OCI-LY1 (cell line): Measurements from ENCODE around the gene SAMD9.
A peak's percentile ranks its signal among the peaks of the same experiment; 100 is the strongest.

Experiments
- H2AFZ ChIP-seq: fragments of 200-600 bp; sonication (generic), shearing (Covaris generic); 2 replicates; pipeline ENCODE4 v1.6.0; 2014; ENCODE audit warnings: antibody characterized with exemption, mild to moderate bottlenecking, low read length
- H3F3A ChIP-seq: fragments of 200-600 bp; sonication (generic), shearing (Covaris generic); 2 replicates; pipeline ENCODE4 v1.6.0; 2014; ENCODE audit warnings: mild to moderate bottlenecking, antibody characterized with exemption, low read length, moderate library complexity; ENCODE audit not compliant: insufficient read depth
- H3K27ac ChIP-seq: fragments of 200-600 bp; sonication (generic); 2 replicates; pipeline ENCODE4 v1.5.1; 2014; ENCODE audit warnings: low read length, mixed run types, mild to moderate bottlenecking, low read depth; ENCODE audit not compliant: poor library complexity, severe bottlenecking
- H3K27me3 ChIP-seq: fragments of 200-600 bp; sonication (generic); 2 replicates; pipeline ENCODE4 v1.6.0; 2014; ENCODE audit warnings: antibody characterized with exemption, mild to moderate bottlenecking, low read length, moderate library complexity; ENCODE audit not compliant: insufficient read depth
- H3K36me3 ChIP-seq: fragments of 200-600 bp; sonication (generic); 2 replicates; pipeline ENCODE4 v1.6.1; 2014; ENCODE audit warnings: mild to moderate bottlenecking, antibody characterized with exemption, low read length, moderate library complexity, mixed read lengths; ENCODE audit not compliant: insufficient read depth
- H3K4me1 ChIP-seq: fragments of 200-600 bp; sonication (generic); 2 replicates; pipeline ENCODE4 v1.5.1; 2014; ENCODE audit warnings: mild to moderate bottlenecking, low read length, moderate library complexity; ENCODE audit not compliant: insufficient read depth, severe bottlenecking
- H3K4me2 ChIP-seq: fragments of 200-600 bp; sonication (generic), shearing (Covaris generic); 2 replicates; pipeline ENCODE4 v1.6.1; 2014; ENCODE audit warnings: low read length
- H3K4me3 ChIP-seq: fragments of 200-600 bp; sonication (generic); 2 replicates; pipeline ENCODE4 v1.5.1; 2014; ENCODE audit warnings: low read length, low read depth, mild to moderate bottlenecking, mixed read lengths; ENCODE audit not compliant: poor library complexity, severe bottlenecking
- H3K79me2 ChIP-seq: fragments of 200-600 bp; shearing (Covaris generic); 2 replicates; pipeline ENCODE4 v1.6.1; 2016; ENCODE audit warnings: mixed run types, low read length, mixed read lengths; ENCODE audit not compliant: insufficient read depth
- H3K9ac ChIP-seq: fragments of 200-600 bp; sonication (generic), shearing (Covaris generic); 2 replicates; pipeline ENCODE4 v1.6.1; 2014; ENCODE audit warnings: mild to moderate bottlenecking, low read length, mixed read lengths
- H3K9me2 ChIP-seq: fragments of 200-600 bp; sonication (generic), shearing (Covaris generic); 2 replicates; pipeline ENCODE4 v1.6.1; 2014; ENCODE audit warnings: low read depth, mild to moderate bottlenecking, low read length, mixed read lengths
- H3K9me3 ChIP-seq: fragments of 200-600 bp; shearing (Covaris generic); 2 replicates; pipeline ENCODE4 v1.6.1; 2014; ENCODE audit warnings: low read length, mixed read lengths
- H4K20me1 ChIP-seq: fragments of 200-600 bp; sonication (generic), shearing (Covaris generic); 2 replicates; pipeline ENCODE4 v1.6.0; 2016; ENCODE audit warnings: mild to moderate bottlenecking, low read length; ENCODE audit not compliant: insufficient read depth
- EZH2 ChIP-seq: fragments of 200-600 bp; sonication (generic), shearing (Covaris generic); IDR thresholded peaks from 2 replicates; pipeline ENCODE4 v1.8.0; 2017; ENCODE audit warnings: borderline replicate concordance, mixed run types, mild to moderate bottlenecking, antibody characterized with exemption, low read length, moderate library complexity, mixed read lengths
- TF ChIP-seq, protein P1 (sequence below): fragments of 200-600 bp; sonication (generic), shearing (Covaris generic); IDR thresholded peaks from 2 replicates; pipeline ENCODE4 v1.5.1; 2017; ENCODE audit warnings: mild to moderate bottlenecking, antibody characterized with exemption, low read length, moderate library complexity, mixed read lengths

The SAMD9 gene

DNA sequence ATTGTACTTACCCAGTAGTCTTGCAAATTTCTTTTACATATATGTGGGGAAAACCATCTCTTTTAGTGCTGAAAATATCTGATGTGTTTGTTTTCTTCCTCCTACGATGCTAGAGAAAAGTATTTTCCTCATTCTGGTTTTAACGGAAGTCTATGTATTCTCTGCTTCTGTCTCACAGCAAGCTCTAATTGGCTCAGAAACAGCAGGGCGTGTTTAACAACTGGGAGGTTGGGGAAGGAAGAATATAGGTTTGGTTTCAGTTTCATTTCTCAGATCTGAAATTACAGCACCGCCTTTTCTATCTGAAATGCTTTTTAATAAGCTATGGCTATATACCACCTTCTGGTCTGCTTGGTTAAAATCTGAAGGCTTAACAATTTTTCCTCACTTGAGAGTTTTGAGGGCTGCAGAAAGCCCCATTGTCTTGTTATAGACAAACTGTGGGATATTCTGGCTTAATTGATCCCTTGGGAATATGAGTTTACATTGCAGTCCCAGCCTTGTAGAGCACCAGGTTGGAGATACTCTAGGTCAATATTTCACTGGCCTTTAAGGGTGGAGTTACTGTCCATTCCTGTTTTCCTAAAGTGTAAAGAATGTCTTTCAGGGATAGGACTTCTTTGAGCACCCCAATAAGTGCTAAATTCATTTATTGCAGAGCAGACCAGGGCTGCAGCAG, at the start of gene SAMD9:
Gene SAMD9 (minus strand): TSS at position 128 of the 679 bp plus-strand sequence. CDS start 11,882 bp downstream, outside the sequence.
- Histone ChIP-seq H3K9ac (peak within 1 kb of the TSS; percentile 56), H3K36me3 (peaks cover 10% of the 10 kb centered on the region), H2AFZ (peak within 1 kb of the TSS; percentile 59), H3K9me2 (no peaks in the 10 kb centered on the region), H3K27ac (peak within 1 kb of the TSS; percentile 31), H3K79me2 (peaks cover 13% of the 10 kb centered on the region; the same call in 1 of the 2 replicates), H3K27me3 (no peaks in the 10 kb centered on the region), H3K9me3 (peaks cover 5% of the 10 kb centered on the region; the same call in 1 of the 2 replicates), H4K20me1 (no peaks in the 10 kb centered on the region), H3F3A (no peaks in the 10 kb centered on the region), H3K4me3 (peak within 1 kb of the TSS; percentile 67), H3K4me2 (peak within 1 kb of the TSS; percentile 84), H3K4me1 (peaks cover 29% of the 10 kb centered on the region)
- TF ChIP-seq, protein P1, sequence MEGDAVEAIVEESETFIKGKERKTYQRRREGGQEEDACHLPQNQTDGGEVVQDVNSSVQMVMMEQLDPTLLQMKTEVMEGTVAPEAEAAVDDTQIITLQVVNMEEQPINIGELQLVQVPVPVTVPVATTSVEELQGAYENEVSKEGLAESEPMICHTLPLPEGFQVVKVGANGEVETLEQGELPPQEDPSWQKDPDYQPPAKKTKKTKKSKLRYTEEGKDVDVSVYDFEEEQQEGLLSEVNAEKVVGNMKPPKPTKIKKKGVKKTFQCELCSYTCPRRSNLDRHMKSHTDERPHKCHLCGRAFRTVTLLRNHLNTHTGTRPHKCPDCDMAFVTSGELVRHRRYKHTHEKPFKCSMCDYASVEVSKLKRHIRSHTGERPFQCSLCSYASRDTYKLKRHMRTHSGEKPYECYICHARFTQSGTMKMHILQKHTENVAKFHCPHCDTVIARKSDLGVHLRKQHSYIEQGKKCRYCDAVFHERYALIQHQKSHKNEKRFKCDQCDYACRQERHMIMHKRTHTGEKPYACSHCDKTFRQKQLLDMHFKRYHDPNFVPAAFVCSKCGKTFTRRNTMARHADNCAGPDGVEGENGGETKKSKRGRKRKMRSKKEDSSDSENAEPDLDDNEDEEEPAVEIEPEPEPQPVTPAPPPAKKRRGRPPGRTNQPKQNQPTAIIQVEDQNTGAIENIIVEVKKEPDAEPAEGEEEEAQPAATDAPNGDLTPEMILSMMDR, result no peak
- TF ChIP-seq EZH2, result no peak

DNA sequence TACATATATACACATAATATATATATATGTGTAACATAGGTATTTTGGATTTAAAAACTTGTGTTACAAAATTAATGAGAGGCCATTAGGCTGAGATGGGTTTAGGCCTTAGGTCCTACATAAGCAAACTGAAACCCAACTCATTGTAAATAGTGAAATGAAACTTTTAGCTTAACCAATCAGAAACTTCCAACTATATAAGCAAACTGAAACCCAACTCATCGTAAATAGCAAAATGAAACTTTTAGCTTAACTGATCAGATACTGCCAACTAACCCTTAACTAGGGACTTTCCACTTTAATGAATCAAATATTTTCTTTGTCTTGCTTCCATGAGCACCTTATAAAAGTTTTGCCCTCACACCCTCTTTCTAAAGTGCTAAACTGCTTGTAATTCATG, 47.7 kb upstream of the SAMD9 start:
- peaks cover 3% of the 10 kb centered on the region for H3K4me1 ChIP-seq
- H3K4me3 ChIP-seq, result no peak overlapping the region
- H3F3A ChIP-seq, result no peaks in the 10 kb centered on the region
- TF ChIP-seq, protein P1, result no peak
- no peak for TF ChIP-seq EZH2
- H3K9me2 ChIP-seq, result peaks cover 4% of the 10 kb centered on the region
- H3K27ac ChIP-seq, result no peak overlapping the region
- H3K9me3 ChIP-seq, result peaks cover 15% of the 10 kb centered on the region
- peak overlapping the region; percentile 84; the same call in 1 of the 2 replicates for H2AFZ ChIP-seq
- no peaks in the 10 kb centered on the region for H4K20me1 ChIP-seq
- no peaks in the 10 kb centered on the region for H3K27me3 ChIP-seq
- H3K9ac ChIP-seq, result no peak overlapping the region
- no peaks in the 10 kb centered on the region for H3K79me2 ChIP-seq
- H3K4me2 ChIP-seq, result no peak overlapping the region
- H3K36me3 ChIP-seq, result no peaks in the 10 kb centered on the region

DNA sequence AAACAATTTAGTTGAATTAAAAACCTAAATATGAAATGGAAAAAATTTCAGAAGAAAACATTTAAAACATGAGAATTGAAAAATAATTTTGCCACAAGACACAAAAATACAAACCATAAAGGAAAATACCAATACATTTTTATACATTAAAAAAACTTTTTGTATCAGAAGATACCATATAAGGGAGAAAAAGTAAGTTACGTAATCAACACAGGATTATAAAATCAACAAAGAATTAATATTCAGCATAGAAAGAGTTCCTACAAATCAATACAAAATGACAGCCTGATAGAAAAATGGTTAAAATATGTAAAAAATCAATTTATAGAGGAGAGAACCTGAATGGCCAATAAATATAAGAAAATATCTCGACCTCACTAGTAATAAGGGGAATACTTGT, 47.0 kb upstream of the SAMD9 start:
- H3K9me2 ChIP-seq, result peaks cover 4% of the 10 kb centered on the region
- no peaks in the 10 kb centered on the region for H3F3A ChIP-seq
- no peak overlapping the region for H2AFZ ChIP-seq
- no peaks in the 10 kb centered on the region for H4K20me1 ChIP-seq
- H3K27ac ChIP-seq, result no peak overlapping the region
- TF ChIP-seq EZH2, result no peak
- TF ChIP-seq, protein P1, result no peak
- peaks cover 3% of the 10 kb centered on the region for H3K4me1 ChIP-seq
- H3K9ac ChIP-seq, result no peak overlapping the region
- H3K79me2 ChIP-seq, result no peaks in the 10 kb centered on the region
- no peak overlapping the region for H3K4me2 ChIP-seq
- no peaks in the 10 kb centered on the region for H3K27me3 ChIP-seq
- peaks cover 15% of the 10 kb centered on the region for H3K9me3 ChIP-seq
- H3K4me3 ChIP-seq, result no peak overlapping the region
- H3K36me3 ChIP-seq, result no peaks in the 10 kb centered on the region
